Heart left ventricle (tissue), 13 donors: Measurements from ENCODE around the gene VSIG2.

Source experiments
- CTCF ChIP-seq, 12 donors: fragments of 200-600 bp; sonication (generic) in 4 of 12; IDR thresholded peaks; one replicate each; pipeline versions ENCODE4 v1.5.0 to v1.8.0; 2018 to 2022; ENCODE audit warnings: antibody characterized with exemption in 12 of 12, mild to moderate bottlenecking in 5 of 12
- POLR2A ChIP-seq, 2 donors: fragments of 450-650 bp; IDR thresholded peaks; one replicate each; pipeline ENCODE4 v1.6.1; 2017; ENCODE audit warnings: antibody characterized with exemption in 2 of 2, mild to moderate bottlenecking in 2 of 2, moderate library complexity in 2 of 2
- donor health status: ischemic (EF 13 %, LVEDD 7.1; RV severe dilation, severe dysfunction).
- donor health status: DM: no; HTN: yes; CAD: no.
- donor health status: DM: no; HTN: no; CAD: no.
- donor health status: ischemic (EF 25% LVEDD 6.9; RV normal size, moderate dysfunction).
- donor health status: ischemic (EF 25% LVEDD 5.7; RV mildly dilated, moderate dysfunction).
- donor health status: ischemic (EF 35%, LVEDD 5.7; RV mildly dilated, moderate dysfunction).
- donor health status: nonischemic (EF 11% LVEDD 7.7; RV severe dilation, severe dysfunction).
- donor health status: DM: yes; HTN: yes; CAD: no.
- donor health status: PGD.
- donor health status: ischemic (EF 29% LVEDD 5.4; RV normal size, mild dysfunction).
- donor health status: nonischemic (EF 23%, LVEDD 6.1; RV moderate dilation, normal function).

- TF ChIP-seq CTCF (IDR thresholded peaks at IDR 0.05) (no peak), POLR2A (IDR thresholded peaks at IDR 0.05) (no peak)
These were observed 2.1 kb downstream of the VSIG2 start for GRCh38 chr11:124749912-124750311.
